Ishikawa (cell line): Measurements from ENCODE around the gene FAM98A.

Source experiments
- CEBPB ChIP-seq: IDR thresholded peaks from 2 replicates; pipeline ENCODE4 v1.6.1; 2012
- EP300 ChIP-seq: IDR thresholded peaks from 2 replicates; pipeline ENCODE4 v1.6.1; 2012; ENCODE audit warnings: borderline replicate concordance
- TAF1 ChIP-seq: IDR thresholded peaks from 2 replicates; pipeline ENCODE4 v1.6.1; 2012; ENCODE audit warnings: low read depth, mild to moderate bottlenecking
- TF ChIP-seq, protein P1 (sequence below): IDR thresholded peaks from 2 replicates; pipeline ENCODE4 v1.6.1; 2012
- TF ChIP-seq, protein P2 (sequence below): IDR thresholded peaks from 2 replicates; pipeline ENCODE4 v1.6.1; 2012

DNA sequence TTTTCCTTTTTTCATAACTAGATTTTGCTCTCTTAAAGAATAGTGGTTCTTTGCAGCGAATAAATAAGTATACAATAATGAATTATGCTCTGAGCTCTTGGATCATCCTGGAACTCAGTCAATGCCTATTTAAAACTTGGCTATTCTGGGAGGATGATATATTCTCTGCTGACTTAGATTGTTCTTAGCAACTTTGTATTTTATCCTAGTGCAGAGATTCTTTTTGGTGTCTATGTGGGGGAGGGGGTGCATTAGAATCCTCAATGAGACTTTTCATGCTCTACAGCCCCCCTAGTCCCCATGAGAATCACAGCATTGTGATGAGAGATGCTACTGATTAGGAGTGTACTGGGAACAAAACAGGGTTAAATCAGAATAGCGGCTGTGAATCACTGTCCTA, 8.8 kb upstream of the FAM98A start:
- TF ChIP-seq, protein P1, sequence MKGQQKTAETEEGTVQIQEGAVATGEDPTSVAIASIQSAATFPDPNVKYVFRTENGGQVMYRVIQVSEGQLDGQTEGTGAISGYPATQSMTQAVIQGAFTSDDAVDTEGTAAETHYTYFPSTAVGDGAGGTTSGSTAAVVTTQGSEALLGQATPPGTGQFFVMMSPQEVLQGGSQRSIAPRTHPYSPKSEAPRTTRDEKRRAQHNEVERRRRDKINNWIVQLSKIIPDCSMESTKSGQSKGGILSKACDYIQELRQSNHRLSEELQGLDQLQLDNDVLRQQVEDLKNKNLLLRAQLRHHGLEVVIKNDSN = no peak
- TF ChIP-seq, protein P2, sequence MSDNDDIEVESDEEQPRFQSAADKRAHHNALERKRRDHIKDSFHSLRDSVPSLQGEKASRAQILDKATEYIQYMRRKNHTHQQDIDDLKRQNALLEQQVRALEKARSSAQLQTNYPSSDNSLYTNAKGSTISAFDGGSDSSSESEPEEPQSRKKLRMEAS = no peak
- TF ChIP-seq TAF1 (no peak), EP300 (no peak), CEBPB (no peak)
